ENCODE measurements around the gene PLD5. TPM values are rescaled to one million over a fixed set of nuclear protein-coding genes. Genes with fewer than 3 reads are reported as not detected.

The PLD5 gene
- total RNA-seq, 1 experiment from 2014 or later, result not detected

GRCh38 chr1:242431786-242432185 is 92.7 kb downstream of the PLD5 start:
- Histone ChIP-seq H3K27me3 (ENCODE audit: low read length) (peaks cover 24% of the 10 kb centered on the region; the same call in 1 of the 2 replicates), H3F3A (ENCODE audit: low read length, unreplicated experiment) (no peaks in the 10 kb centered on the region), H4K20me1 (ENCODE audit: low read length) (no peaks in the 10 kb centered on the region), H3K9me3 (ENCODE audit: low read length) (no peaks in the 10 kb centered on the region), H3K9me2 (replicated peaks; ENCODE audit: low read length) (no peaks in the 10 kb centered on the region), H3K79me2 (ENCODE audit: low read length) (no peaks in the 10 kb centered on the region), H3K36me3 (ENCODE audit: low read depth, low read length) (no peaks in the 10 kb centered on the region), H3K4me1 (ENCODE audit: insufficient read depth, low read length) (no peaks in the 10 kb centered on the region), H3K4me3 (ENCODE audit: low read length) (no peak overlapping the region), H3K27ac (ENCODE audit: low read length) (no peak overlapping the region), H3K9ac (ENCODE audit: low read length) (no peak overlapping the region), H2AFZ (ENCODE audit: low read length) (no peak overlapping the region), H3K4me2 (ENCODE audit: low read length) (no peak overlapping the region)
- no peak for ATAC-seq
- ChIA-PET POLR2A (ENCODE audit: unreplicated experiment) (no interaction called here), CTCF (no interaction called here)
- no peak for DNase-seq
- no TSS peak for BruUV-seq (replicated peaks)
- intact Hi-C loops (cut with micrococcal nuclease), result no loop called here
- TF ChIP-seq EZH2 (IDR thresholded peaks at IDR 0.05; ENCODE audit: low read length, unreplicated experiment) (no peak), EZH2phosphoT487 (IDR thresholded peaks at IDR 0.05; ENCODE audit: borderline replicate concordance, low read length) (no peak), CTCF (conservative IDR thresholded peaks at IDR 0.05; ENCODE audit: low read depth, low read length) (no peak)

- Histone ChIP-seq H4K20me1 (ENCODE audit: low read length) (no peaks in the 10 kb centered on the region), H3K4me3 (ENCODE audit: low read length) (no peak overlapping the region), H3K27ac (ENCODE audit: low read length) (no peak overlapping the region), H2AFZ (ENCODE audit: low read length) (no peak overlapping the region), H3F3A (ENCODE audit: low read length, unreplicated experiment) (no peaks in the 10 kb centered on the region), H3K9me3 (ENCODE audit: low read length) (no peaks in the 10 kb centered on the region), H3K4me1 (ENCODE audit: insufficient read depth, low read length) (no peaks in the 10 kb centered on the region), H3K27me3 (ENCODE audit: low read length) (peaks cover 24% of the 10 kb centered on the region; the same call in 1 of the 2 replicates), H3K79me2 (ENCODE audit: low read length) (no peaks in the 10 kb centered on the region), H3K36me3 (ENCODE audit: low read depth, low read length) (no peaks in the 10 kb centered on the region), H3K9me2 (replicated peaks; ENCODE audit: low read length) (no peaks in the 10 kb centered on the region), H3K4me2 (ENCODE audit: low read length) (no peak overlapping the region), H3K9ac (ENCODE audit: low read length) (no peak overlapping the region)
- CTCF ChIA-PET, result no interaction called here
- DNase-seq, result no peak
- no peak for ATAC-seq
- TF ChIP-seq EZH2 (IDR thresholded peaks at IDR 0.05; ENCODE audit: low read length, unreplicated experiment) (no peak), EZH2phosphoT487 (IDR thresholded peaks at IDR 0.05; ENCODE audit: borderline replicate concordance, low read length) (no peak), CTCF (conservative IDR thresholded peaks at IDR 0.05; ENCODE audit: low read depth, low read length) (no peak)
- intact Hi-C loops (cut with micrococcal nuclease), result no loop called here
- POLR2A ChIA-PET (ENCODE audit: unreplicated experiment), result no interaction called here
- no TSS peak for BruUV-seq (replicated peaks)
Observed at GRCh38 chr1:242430956-242431355, 93.5 kb downstream of the PLD5 start.

GRCh38 chr1:242428399-242429190 is 95.9 kb downstream of the PLD5 start:
- H3K79me2 ChIP-seq (ENCODE audit: low read length), result no peaks in the 10 kb centered on the region
- H3F3A ChIP-seq (ENCODE audit: low read length, unreplicated experiment), result no peaks in the 10 kb centered on the region
- no peak for TF ChIP-seq CTCF (conservative IDR thresholded peaks at IDR 0.05; ENCODE audit: low read depth, low read length)
- no peak for TF ChIP-seq EZH2phosphoT487 (IDR thresholded peaks at IDR 0.05; ENCODE audit: borderline replicate concordance, low read length)
- no peak for TF ChIP-seq EZH2 (IDR thresholded peaks at IDR 0.05; ENCODE audit: low read length, unreplicated experiment)
- no peak overlapping the region for H3K9ac ChIP-seq (ENCODE audit: low read length)
- no peak overlapping the region for H3K4me3 ChIP-seq (ENCODE audit: low read length)
- ChIA-PET CTCF (no interaction called here), POLR2A (ENCODE audit: unreplicated experiment) (no interaction called here)
- no peaks in the 10 kb centered on the region for H3K9me2 ChIP-seq (replicated peaks; ENCODE audit: low read length)
- no peak overlapping the region for H3K4me2 ChIP-seq (ENCODE audit: low read length)
- no peaks in the 10 kb centered on the region for H3K9me3 ChIP-seq (ENCODE audit: low read length)
- no peaks in the 10 kb centered on the region for H3K36me3 ChIP-seq (ENCODE audit: low read depth, low read length)
- H3K4me1 ChIP-seq (ENCODE audit: insufficient read depth, low read length), result no peaks in the 10 kb centered on the region
- H3K27me3 ChIP-seq (ENCODE audit: low read length), result peaks cover 19% of the 10 kb centered on the region; the same call in 1 of the 2 replicates
- ATAC-seq (no peak), DNase-seq (no peak)
- intact Hi-C loops (cut with micrococcal nuclease), result no loop called here
- no peaks in the 10 kb centered on the region for H4K20me1 ChIP-seq (ENCODE audit: low read length)
- no peak overlapping the region for H2AFZ ChIP-seq (ENCODE audit: low read length)
- BruUV-seq (replicated peaks), result no TSS peak
- H3K27ac ChIP-seq (ENCODE audit: low read length), result no peak overlapping the region

Data from PC-3 (cell line).